K562 (cell line): ENCODE data around the gene DHRS3. TPM values are rescaled to one million over a fixed set of nuclear protein-coding genes. Genes with fewer than 3 reads are reported as not detected.

Source experiments
- BRD9 ChIP-seq: fragments of 450-650 bp; IDR thresholded peaks from 2 replicates; pipeline ENCODE4 v1.6.1; 2018; ENCODE audit warnings: low read depth; ENCODE audit not compliant: partially characterized antibody
- GTF3C2 ChIP-seq: IDR thresholded peaks from 3 replicates; pipeline ENCODE4 v1.6.1; 2011; ENCODE audit warnings: borderline replicate concordance, mild to moderate bottlenecking, moderate library complexity; ENCODE audit not compliant: insufficient read length; ENCODE audit errors: extremely low read depth
- HLTF ChIP-seq: fragments of 450-650 bp; IDR thresholded peaks from 2 replicates; pipeline ENCODE4 v1.6.1; 2016
- NR1H2 ChIP-seq: sonication (generic); formaldehyde crosslinking; IDR thresholded peaks from 2 replicates; pipeline ENCODE4 v1.4.0; 2020; ENCODE audit warnings: mild to moderate bottlenecking, missing genetic modification reagents
- PYGO2 ChIP-seq: fragments of 450-650 bp; IDR thresholded peaks from 2 replicates; pipeline ENCODE4 v1.6.1; 2016; ENCODE audit warnings: mild to moderate bottlenecking, missing genetic modification characterization, moderate library complexity, missing compliant biosample characterization
- RBM39 ChIP-seq: fragments of 200-400 bp; formaldehyde crosslinking; optimal IDR thresholded peaks from 2 replicates; pipeline ENCODE3; 2018; ENCODE audit warnings: low read depth, low read length
- TCF7L2 ChIP-seq: fragments of 150-350 bp; IDR thresholded peaks from 2 replicates; pipeline ENCODE4 v1.6.1; 2016; ENCODE audit warnings: low read depth, mild to moderate bottlenecking, low read length, moderate library complexity
- U2AF2 ChIP-seq: fragments of 200-400 bp; formaldehyde crosslinking; optimal IDR thresholded peaks from 2 replicates; pipeline ENCODE3; 2017; ENCODE audit warnings: low read depth, mild to moderate bottlenecking, low read length
- ZBTB9 ChIP-seq: fragments of 450-650 bp; formaldehyde crosslinking; IDR thresholded peaks from 2 replicates; pipeline ENCODE4 v1.4.0; 2020; ENCODE audit warnings: mild to moderate bottlenecking, moderate library complexity
- ZEB2 ChIP-seq: fragments of 450-650 bp; IDR thresholded peaks from 2 replicates; pipeline ENCODE4 v1.6.1; 2016
- ZHX1 ChIP-seq: fragments of 150-350 bp; conservative IDR thresholded peaks from 2 replicates; pipeline ENCODE4 v1.6.1; 2014; ENCODE audit warnings: low read length
- ZMIZ1 ChIP-seq, 2 experiments: fragments of 150-350 bp in 1 of 2; IDR thresholded peaks; 2 replicates each; pipeline ENCODE4 v1.6.1; 2012 to 2016; ENCODE audit warnings: low read depth in 2 of 2, low read length in 2 of 2, mild to moderate bottlenecking in 1 of 2, moderate library complexity in 1 of 2
- ZSCAN32 ChIP-seq: fragments of 450-650 bp; formaldehyde crosslinking; IDR thresholded peaks from 2 replicates; pipeline ENCODE4 v1.4.0; 2020; ENCODE audit warnings: mild to moderate bottlenecking, moderate library complexity
- polyA plus RNA-seq, 8 experiments: library from polyadenylated mRNA; depleted of rRNA in 4 of 8; stranded (reverse) in 5 of 8; unstranded in 3 of 8; fragments of >200 nt; fragmentation: Nextera tagmentation in 2 of 8; fragmentation: Illumina TruSeq in 1 of 8; extraction: Ambion mirVana in 2 of 8; extraction: Trizol in 1 of 8; gene quantifications; 2 replicates each; pipeline versions ENCODE4 v1.2.1 to v1.2.3, GENCODE V29; 2011 to 2014; ENCODE audit warnings: inconsistent platforms in 1 of 8, missing spikeins in 1 of 8
- total RNA-seq, 7 experiments: library from RNA; depleted of rRNA in 6 of 7; stranded (reverse); fragments of >200 nt in 6 of 7; fragmentation: Illumina TruSeq in 2 of 7; extraction: Trizol in 2 of 7; gene quantifications; 2 replicates each; pipeline versions ENCODE4 v1.2.1 to v1.2.3, GENCODE V29; 2011 to 2021; ENCODE audit warnings: low replicate concordance in 1 of 7
- TF ChIP-seq, protein P1 (sequence below): fragments of 450-650 bp; IDR thresholded peaks from one replicate; pipeline ENCODE4 v1.6.1; 2018; ENCODE audit warnings: mild to moderate bottlenecking, moderate library complexity; ENCODE audit not compliant: partially characterized antibody
- TF ChIP-seq, protein P2 (sequence below): sonication (generic); formaldehyde crosslinking; IDR thresholded peaks from 2 replicates; pipeline ENCODE4 v1.9.0; 2022; ENCODE audit warnings: mild to moderate bottlenecking, missing genetic modification reagents

Gene DHRS3
- total and polyA plus RNA-seq, 9 of the 15 experiments (the other 6 are each of a cell fraction or from before 2014, with no cell fraction given): 21.0 to 116 (median 58.7) TPM

- TF ChIP-seq, protein P1, sequence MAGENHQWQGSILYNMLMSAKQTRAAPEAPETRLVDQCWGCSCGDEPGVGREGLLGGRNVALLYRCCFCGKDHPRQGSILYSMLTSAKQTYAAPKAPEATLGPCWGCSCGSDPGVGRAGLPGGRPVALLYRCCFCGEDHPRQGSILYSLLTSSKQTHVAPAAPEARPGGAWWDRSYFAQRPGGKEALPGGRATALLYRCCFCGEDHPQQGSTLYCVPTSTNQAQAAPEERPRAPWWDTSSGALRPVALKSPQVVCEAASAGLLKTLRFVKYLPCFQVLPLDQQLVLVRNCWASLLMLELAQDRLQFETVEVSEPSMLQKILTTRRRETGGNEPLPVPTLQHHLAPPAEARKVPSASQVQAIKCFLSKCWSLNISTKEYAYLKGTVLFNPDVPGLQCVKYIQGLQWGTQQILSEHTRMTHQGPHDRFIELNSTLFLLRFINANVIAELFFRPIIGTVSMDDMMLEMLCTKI: no peak
- TF ChIP-seq GTF3C2 (no peak), RBM39 (no peak), PYGO2 (tag) (no peak), U2AF2 (no peak), ZSCAN32 (no peak), ZHX1 (no peak), ZBTB9 (CRISPR knock-in tag) (no peak), TCF7L2 (no peak), ZMIZ1 (IDR thresholded peaks at IDR 0.05; ENCODE audit: low read depth in 2 of 2, low read length in 2 of 2) (no peak), HLTF (peak; percentile 94), ZEB2 (peak; percentile 88), NR1H2 (no peak), BRD9 (peak; percentile 26)
- TF ChIP-seq, protein P2, sequence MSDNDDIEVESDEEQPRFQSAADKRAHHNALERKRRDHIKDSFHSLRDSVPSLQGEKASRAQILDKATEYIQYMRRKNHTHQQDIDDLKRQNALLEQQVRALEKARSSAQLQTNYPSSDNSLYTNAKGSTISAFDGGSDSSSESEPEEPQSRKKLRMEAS: no peak
These were observed 54.9 kb downstream of the DHRS3 start (continued) for GRCh38 chr1:12562955-12563576.
